ENCODE results near the gene MCRIP1.

The MCRIP1 gene

GRCh38 chr17:81863123-81863675 is 30.1 kb upstream of the MCRIP1 start:
- TF ChIP-seq PPARA (CRISPR knock-in tag; IDR thresholded peaks at IDR 0.05; ENCODE audit: borderline replicate concordance) (no peak), BACH2 (CRISPR knock-in tag; IDR thresholded peaks at IDR 0.05; ENCODE audit: borderline replicate concordance) (no peak), TCF4 (CRISPR knock-in tag; IDR thresholded peaks at IDR 0.05; ENCODE audit: borderline replicate concordance) (no peak), RARB (CRISPR knock-in tag; IDR thresholded peaks at IDR 0.05) (no peak)

GRCh38 chr17:81860756-81861568 is 27.9 kb upstream of the MCRIP1 start:
- peak; percentile 90 for ATAC-seq
- TF ChIP-seq TCF4 (CRISPR knock-in tag; IDR thresholded peaks at IDR 0.05; ENCODE audit: borderline replicate concordance) (no peak), ARNTL (CRISPR knock-in tag; IDR thresholded peaks at IDR 0.05; ENCODE audit: borderline replicate concordance, low read depth) (peak; percentile 98), ESRRG (CRISPR knock-in tag; IDR thresholded peaks at IDR 0.05) (peak; percentile 98), CSDC2 (CRISPR knock-in tag; IDR thresholded peaks at IDR 0.05) (peak; percentile 100), PPARA (CRISPR knock-in tag; IDR thresholded peaks at IDR 0.05; ENCODE audit: borderline replicate concordance) (peak; percentile 100), CREB5 (CRISPR knock-in tag; IDR thresholded peaks at IDR 0.05; ENCODE audit: low read depth) (peak; percentile 91), BACH2 (CRISPR knock-in tag; IDR thresholded peaks at IDR 0.05; ENCODE audit: borderline replicate concordance) (peak; percentile 100), ZFP3 (CRISPR knock-in tag; IDR thresholded peaks at IDR 0.05) (peak; percentile 96), ZFP30 (CRISPR knock-in tag; IDR thresholded peaks at IDR 0.05) (peak; percentile 93), ZNF8 (CRISPR knock-in tag; IDR thresholded peaks at IDR 0.05) (peak; percentile 93), ZC3H10 (CRISPR knock-in tag; IDR thresholded peaks at IDR 0.05) (peak; percentile 94; the same call in 1 of the 2 replicates), ZNF70 (CRISPR knock-in tag; IDR thresholded peaks at IDR 0.05) (peak; percentile 99), SNAI2 (CRISPR knock-in tag; IDR thresholded peaks at IDR 0.05) (peak; percentile 100), GLIS3 (CRISPR knock-in tag; IDR thresholded peaks at IDR 0.05) (peak; percentile 99), ISL1 (CRISPR knock-in tag; IDR thresholded peaks at IDR 0.05) (peak; percentile 73), RARB (CRISPR knock-in tag; IDR thresholded peaks at IDR 0.05) (peak; percentile 98), ZNF565 (CRISPR knock-in tag; conservative IDR thresholded peaks at IDR 0.05; ENCODE audit: low read depth) (peak; percentile 100), CSRNP3 (CRISPR knock-in tag; IDR thresholded peaks at IDR 0.05) (peak; percentile 92; the same call in 1 of the 2 replicates), OSR1 (CRISPR knock-in tag; IDR thresholded peaks at IDR 0.05) (peak; percentile 99), TOX (CRISPR knock-in tag; IDR thresholded peaks at IDR 0.05; ENCODE audit: borderline replicate concordance) (peak; percentile 95)
- TF ChIP-seq, protein P1, sequence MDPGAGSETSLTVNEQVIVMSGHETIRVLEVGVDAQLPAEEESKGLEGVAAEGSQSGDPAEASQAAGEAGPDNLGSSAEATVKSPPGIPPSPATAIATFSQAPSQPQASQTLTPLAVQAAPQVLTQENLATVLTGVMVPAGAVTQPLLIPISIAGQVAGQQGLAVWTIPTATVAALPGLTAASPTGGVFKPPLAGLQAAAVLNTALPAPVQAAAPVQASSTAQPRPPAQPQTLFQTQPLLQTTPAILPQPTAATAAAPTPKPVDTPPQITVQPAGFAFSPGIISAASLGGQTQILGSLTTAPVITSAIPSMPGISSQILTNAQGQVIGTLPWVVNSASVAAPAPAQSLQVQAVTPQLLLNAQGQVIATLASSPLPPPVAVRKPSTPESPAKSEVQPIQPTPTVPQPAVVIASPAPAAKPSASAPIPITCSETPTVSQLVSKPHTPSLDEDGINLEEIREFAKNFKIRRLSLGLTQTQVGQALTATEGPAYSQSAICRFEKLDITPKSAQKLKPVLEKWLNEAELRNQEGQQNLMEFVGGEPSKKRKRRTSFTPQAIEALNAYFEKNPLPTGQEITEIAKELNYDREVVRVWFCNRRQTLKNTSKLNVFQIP (CRISPR knock-in tag; IDR thresholded peaks at IDR 0.05; ENCODE audit: borderline replicate concordance, low read depth) = peak; percentile 95; the same call in 1 of the 2 replicates
- TF ChIP-seq, protein P2, sequence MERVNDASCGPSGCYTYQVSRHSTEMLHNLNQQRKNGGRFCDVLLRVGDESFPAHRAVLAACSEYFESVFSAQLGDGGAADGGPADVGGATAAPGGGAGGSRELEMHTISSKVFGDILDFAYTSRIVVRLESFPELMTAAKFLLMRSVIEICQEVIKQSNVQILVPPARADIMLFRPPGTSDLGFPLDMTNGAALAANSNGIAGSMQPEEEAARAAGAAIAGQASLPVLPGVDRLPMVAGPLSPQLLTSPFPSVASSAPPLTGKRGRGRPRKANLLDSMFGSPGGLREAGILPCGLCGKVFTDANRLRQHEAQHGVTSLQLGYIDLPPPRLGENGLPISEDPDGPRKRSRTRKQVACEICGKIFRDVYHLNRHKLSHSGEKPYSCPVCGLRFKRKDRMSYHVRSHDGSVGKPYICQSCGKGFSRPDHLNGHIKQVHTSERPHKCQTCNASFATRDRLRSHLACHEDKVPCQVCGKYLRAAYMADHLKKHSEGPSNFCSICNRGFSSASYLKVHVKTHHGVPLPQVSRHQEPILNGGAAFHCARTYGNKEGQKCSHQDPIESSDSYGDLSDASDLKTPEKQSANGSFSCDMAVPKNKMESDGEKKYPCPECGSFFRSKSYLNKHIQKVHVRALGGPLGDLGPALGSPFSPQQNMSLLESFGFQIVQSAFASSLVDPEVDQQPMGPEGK (CRISPR knock-in tag; IDR thresholded peaks at IDR 0.05; ENCODE audit: borderline replicate concordance) = peak; percentile 11; the same call in 1 of the 2 replicates
- TF ChIP-seq, protein P3, sequence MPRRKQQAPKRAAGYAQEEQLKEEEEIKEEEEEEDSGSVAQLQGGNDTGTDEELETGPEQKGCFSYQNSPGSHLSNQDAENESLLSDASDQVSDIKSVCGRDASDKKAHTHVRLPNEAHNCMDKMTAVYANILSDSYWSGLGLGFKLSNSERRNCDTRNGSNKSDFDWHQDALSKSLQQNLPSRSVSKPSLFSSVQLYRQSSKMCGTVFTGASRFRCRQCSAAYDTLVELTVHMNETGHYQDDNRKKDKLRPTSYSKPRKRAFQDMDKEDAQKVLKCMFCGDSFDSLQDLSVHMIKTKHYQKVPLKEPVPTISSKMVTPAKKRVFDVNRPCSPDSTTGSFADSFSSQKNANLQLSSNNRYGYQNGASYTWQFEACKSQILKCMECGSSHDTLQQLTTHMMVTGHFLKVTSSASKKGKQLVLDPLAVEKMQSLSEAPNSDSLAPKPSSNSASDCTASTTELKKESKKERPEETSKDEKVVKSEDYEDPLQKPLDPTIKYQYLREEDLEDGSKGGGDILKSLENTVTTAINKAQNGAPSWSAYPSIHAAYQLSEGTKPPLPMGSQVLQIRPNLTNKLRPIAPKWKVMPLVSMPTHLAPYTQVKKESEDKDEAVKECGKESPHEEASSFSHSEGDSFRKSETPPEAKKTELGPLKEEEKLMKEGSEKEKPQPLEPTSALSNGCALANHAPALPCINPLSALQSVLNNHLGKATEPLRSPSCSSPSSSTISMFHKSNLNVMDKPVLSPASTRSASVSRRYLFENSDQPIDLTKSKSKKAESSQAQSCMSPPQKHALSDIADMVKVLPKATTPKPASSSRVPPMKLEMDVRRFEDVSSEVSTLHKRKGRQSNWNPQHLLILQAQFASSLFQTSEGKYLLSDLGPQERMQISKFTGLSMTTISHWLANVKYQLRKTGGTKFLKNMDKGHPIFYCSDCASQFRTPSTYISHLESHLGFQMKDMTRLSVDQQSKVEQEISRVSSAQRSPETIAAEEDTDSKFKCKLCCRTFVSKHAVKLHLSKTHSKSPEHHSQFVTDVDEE (CRISPR knock-in tag; IDR thresholded peaks at IDR 0.05) = peak; percentile 100

More at GRCh38 chr17:81863123-81863675, 30.1 kb upstream of the MCRIP1 start:
- no peak for ATAC-seq
